GM12878 (cell line): ENCODE measurements around the gene C1QTNF8. TPM values are rescaled to one million over a fixed set of nuclear protein-coding genes. Genes with fewer than 3 reads are reported as not detected.

Experiments used
- ATAC-seq: fragments of 200-7000 bp; cut with Tn5 transposase; 3 replicates; pipeline ENCODE4 v1.9.1; 2020; ENCODE audit warnings: mild to moderate bottlenecking, moderate library complexity
- BruUV-seq: library from RNA; stranded (reverse); fragments of 400-500 nt; replicated peaks from 2 replicates; lab custom pipeline; 2021; lab: Mats Ljungman, UMichigan
- CTCF ChIA-PET: fragments of 300-600 bp; sonication (Branson Sonifier 250); formaldehyde crosslinking; extraction: SDS; loops from one replicate; lab custom pipeline; 2021; ENCODE audit warnings: inconsistent platforms; lab: Yijun Ruan, JAX
- POLR2A ChIA-PET: fragments of 350-600 bp; formaldehyde crosslinking; extraction: SDS; loops from one replicate; lab custom pipeline; 2021; ENCODE audit warnings: inconsistent platforms; lab: Charles Lee
- RAD21 ChIA-PET: fragments of 300-600 bp; sonication (Branson Sonifier 250); formaldehyde crosslinking; loops from one replicate; lab custom pipeline; 2023; ENCODE audit warnings: antibody characterized with exemption; ENCODE audit not compliant: unreplicated experiment; lab: Charles Lee
- SMC1A ChIA-PET: fragments of 300-600 bp; sonication (Branson Sonifier 250); formaldehyde crosslinking; loops from one replicate; lab custom pipeline; 2023; ENCODE audit not compliant: unreplicated experiment, uncharacterized antibody; lab: Charles Lee
- DNase-seq: peaks from one replicate; pipeline ENCODE4 v3.0.0-alpha.2; 2011; ENCODE audit warnings: low read depth, low spot score
- FAIRE-seq: peaks from 3 replicates; lab custom pipeline; 2011; peaks lifted over from hg19 to GRCh38; lab: Jason Lieb, UNC
- H2AFZ ChIP-seq: 2 replicates; pipeline ENCODE4 v1.6.0; 2011; ENCODE audit warnings: low read depth, low read length, control low read depth; ENCODE audit not compliant: control insufficient read depth
- H3K27ac ChIP-seq: 2 replicates; pipeline ENCODE4 v1.5.1; 2011; ENCODE audit warnings: control low read depth; ENCODE audit not compliant: control insufficient read depth, insufficient read depth
- H3K27me3 ChIP-seq, 2 experiments: replicated peaks in 1 of 2; 2 replicates each; pipeline versions ENCODE4 v1.6.0 to v1.6.1; 2011; ENCODE audit warnings: low read length in 1 of 2; ENCODE audit not compliant: control insufficient read depth in 2 of 2, insufficient read depth in 2 of 2
- H3K36me3 ChIP-seq, 2 experiments: 2 replicates each; pipeline ENCODE4 v1.5.1; 2011; ENCODE audit warnings: low read length in 1 of 2; ENCODE audit not compliant: control insufficient read depth in 2 of 2, insufficient read depth in 2 of 2
- H3K4me1 ChIP-seq: 2 replicates; pipeline ENCODE4 v1.6.1; 2011; ENCODE audit warnings: mild to moderate bottlenecking, low read length, moderate library complexity, mixed read lengths; ENCODE audit not compliant: control insufficient read depth, insufficient read depth
- H3K4me2 ChIP-seq: 2 replicates; pipeline ENCODE4 v1.6.0; 2011; ENCODE audit warnings: control low read depth; ENCODE audit not compliant: control insufficient read depth, insufficient read depth
- H3K4me3 ChIP-seq: fragments of 200-600 bp; sonication (generic); 2 replicates; pipeline ENCODE4 v1.5.1; 2016
- H3K79me2 ChIP-seq: 2 replicates; pipeline ENCODE4 v1.6.0; 2011; ENCODE audit warnings: low read length; ENCODE audit not compliant: control insufficient read depth, insufficient read depth
- H3K9ac ChIP-seq: 2 replicates; pipeline ENCODE4 v1.8.0; 2011; ENCODE audit warnings: low read length, control low read depth, mixed read lengths; ENCODE audit not compliant: control insufficient read depth, insufficient read depth
- H3K9me3 ChIP-seq: replicated peaks from 3 replicates; pipeline ENCODE4 v1.5.1; 2011; ENCODE audit warnings: mild to moderate bottlenecking, low read length; ENCODE audit not compliant: control insufficient read depth, insufficient read depth
- H4K20me1 ChIP-seq: 2 replicates; pipeline ENCODE4 v1.6.0; 2011; ENCODE audit not compliant: control insufficient read depth, insufficient read depth
- JUNB ChIP-seq: IDR thresholded peaks from 2 replicates; pipeline ENCODE4 v1.6.1; 2016; ENCODE audit warnings: antibody characterized with exemption, mild to moderate bottlenecking
- MEF2A ChIP-seq: IDR thresholded peaks from 2 replicates; pipeline ENCODE4 v1.6.1; 2011; ENCODE audit warnings: low read depth, mild to moderate bottlenecking, low read length, moderate library complexity; ENCODE audit not compliant: insufficient read depth
- RELB ChIP-seq: fragments of 450-650 bp; IDR thresholded peaks from 2 replicates; pipeline ENCODE4 v1.6.1; 2017; ENCODE audit warnings: low read depth, mild to moderate bottlenecking, moderate library complexity
- WGBS: methylation state at CpG from one replicate; pipeline ENCODE4 v1.1.6; 2016; ENCODE audit warnings: low lambda C conversion rate; ENCODE audit not compliant: insufficient replicate concordance, insufficient coverage; ENCODE audit errors: missing lambda C conversion rate; 5-methylcytosine and 5-hydroxymethylcytosine counted together
- in situ Hi-C: fragments of 300-500 bp; cut with MboI; formaldehyde crosslinking; loops from 9 replicates; pipeline ENCODE4 v1.14.3; 2018; ENCODE audit warnings: mixed read lengths
- intact Hi-C: fragments of 100-400 bp; cut with micrococcal nuclease; formaldehyde crosslinking; loops from one replicate; pipeline ENCODE4 v1.14.2; 2022; ENCODE audit not compliant: unreplicated experiment
- polyA plus RNA-seq, 11 experiments: library from polyadenylated mRNA; depleted of rRNA in 4 of 11; unstranded in 6 of 11; stranded (reverse) in 5 of 11; fragments of >200 nt; fragmentation: Nextera tagmentation in 4 of 11; fragmentation: Illumina TruSeq in 1 of 11; extraction: Ambion mirVana in 4 of 11; extraction: Trizol in 1 of 11; gene quantifications; 1 replicate in 1 of 11; 2 replicates in 10 of 11; pipeline versions ENCODE4 v1.2.1 to v1.2.3, GENCODE V29; 2011 to 2016; ENCODE audit warnings: inconsistent platforms in 2 of 11, missing spikeins in 2 of 11, low read depth in 1 of 11
- total RNA-seq, 4 experiments: library from RNA; depleted of rRNA in 3 of 4; stranded (reverse); fragments of >200 nt in 3 of 4; fragmentation: Illumina TruSeq in 1 of 4; extraction: Trizol in 1 of 4; gene quantifications; 2 replicates each; pipeline versions ENCODE4 v1.2.1 to v1.2.3, GENCODE V29; 2013 to 2021

Gene C1QTNF8
- total and polyA plus RNA-seq, 10 of the 15 experiments (the other 5 are each of a cell fraction or from before 2014, with no cell fraction given) = not detected

GRCh38 chr16:1066584-1067172 lies 29.4 kb downstream of the C1QTNF8 start:
- BruUV-seq = no TSS peak
- H2AFZ ChIP-seq = no peak overlapping the region
- no peak for DNase-seq
- no peaks in the 10 kb centered on the region for H4K20me1 ChIP-seq
- FAIRE-seq = no peak
- RAD21 ChIA-PET = no interaction called here
- ATAC-seq = no peak
- SMC1A ChIA-PET = no interaction called here
- H3K4me1 ChIP-seq = no peaks in the 10 kb centered on the region
- H3K4me3 ChIP-seq = no peak overlapping the region
- H3K9me3 ChIP-seq = no peaks in the 10 kb centered on the region; the same call in 2 of the 3 replicates
- in situ Hi-C loops (loop anchor here (10.0 kb wide), 1 partner anchor 58 kb away; no protein-coding TSS in a partner anchor), intact Hi-C loops (no loop called here)
- H3K9ac ChIP-seq = no peak overlapping the region
- no peak overlapping the region for H3K27ac ChIP-seq
- no peaks in the 10 kb centered on the region for H3K36me3 ChIP-seq
- CTCF ChIA-PET = no interaction called here
- TF ChIP-seq MEF2A = no peak
- POLR2A ChIA-PET = no interaction called here
- H3K79me2 ChIP-seq = no peaks in the 10 kb centered on the region
- no peaks in the 10 kb centered on the region for H3K27me3 ChIP-seq
- H3K4me2 ChIP-seq = no peak overlapping the region
- 37% methylated on average over 19 of the region's 24 CpGs for WGBS

- SMC1A ChIA-PET = no interaction called here
- H3K27me3 ChIP-seq = no peaks in the 10 kb centered on the region
- H2AFZ ChIP-seq = no peak overlapping the region
- H3K4me2 ChIP-seq = no peak overlapping the region
- CTCF ChIA-PET = no interaction called here
- in situ Hi-C loops (loop anchor here (10.0 kb wide), 1 partner anchor 59 kb away; no protein-coding TSS in a partner anchor), intact Hi-C loops (no loop called here)
- no peak overlapping the region for H3K9ac ChIP-seq
- RAD21 ChIA-PET = no interaction called here
- FAIRE-seq (no peak), ATAC-seq (no peak), DNase-seq (no peak)
- H4K20me1 ChIP-seq = no peaks in the 10 kb centered on the region
- H3K4me3 ChIP-seq = no peak overlapping the region
- BruUV-seq = no TSS peak
- no peaks in the 10 kb centered on the region; the same call in 2 of the 3 replicates for H3K9me3 ChIP-seq
- POLR2A ChIA-PET = no interaction called here
- no peaks in the 10 kb centered on the region for H3K4me1 ChIP-seq
- no peak for TF ChIP-seq RELB
- TF ChIP-seq JUNB = no peak
- no peaks in the 10 kb centered on the region for H3K79me2 ChIP-seq
- H3K36me3 ChIP-seq = no peaks in the 10 kb centered on the region
- 45% methylated on average over 28 of the region's 55 CpGs for WGBS
- no peak overlapping the region for H3K27ac ChIP-seq
Observed at GRCh38 chr16:1065469-1066128, 30.4 kb downstream of the C1QTNF8 start.
